AG04450 (cell line): ENCODE measurements around the gene NAA30. TPM values are rescaled to one million over a fixed set of nuclear protein-coding genes. Genes with fewer than 3 reads are reported as not detected.

ENCODE experiments used
- CTCF ChIA-PET: fragments of 300-600, 350-600 bp; formaldehyde crosslinking; extraction: SDS; loops from one replicate; lab custom pipeline; 2022; ENCODE audit warnings: antibody characterized with exemption, inconsistent platforms; lab: Charles Lee
- POLR2A ChIA-PET: fragments of 350-600 bp; formaldehyde crosslinking; extraction: SDS; loops from one replicate; lab custom pipeline; 2021; ENCODE audit warnings: antibody characterized with exemption, inconsistent platforms; lab: Yijun Ruan, JAX
- DNase-seq: peaks from one replicate; pipeline ENCODE4 v3.0.0-alpha.2; 2011; ENCODE audit warnings: low read depth, low spot score
- H3K27ac ChIP-seq: one replicate; pipeline ENCODE4 v1.5.1; 2012; ENCODE audit warnings: low read depth, low read length, control low read depth
- H3K27me3 ChIP-seq: one replicate; pipeline ENCODE4 v1.6.0; 2012; ENCODE audit warnings: low read length; ENCODE audit not compliant: control insufficient read depth, insufficient read depth
- H3K4me3 ChIP-seq: 2 replicates; pipeline ENCODE4 v1.5.1; 2011; ENCODE audit warnings: mild to moderate bottlenecking, low read depth, low read length, control low read depth
- H3K9me3 ChIP-seq: 2 replicates; pipeline ENCODE4 v1.5.1; 2012; ENCODE audit warnings: low read length; ENCODE audit not compliant: control insufficient read depth, insufficient read depth
- polyA plus RNA-seq: library from polyadenylated mRNA; depleted of rRNA; stranded (reverse); fragments of >200 nt; gene quantifications from 2 replicates; pipeline ENCODE4 v1.2.3, GENCODE V29; 2011
- TF ChIP-seq, protein P1 (sequence below): IDR thresholded peaks from 2 replicates; pipeline ENCODE4 v1.5.1; 2011; ENCODE audit warnings: low read depth, low read length, control low read depth, inconsistent platforms

Gene NAA30
- polyA plus RNA-seq, 1 experiment = 17.9 TPM

DNA sequence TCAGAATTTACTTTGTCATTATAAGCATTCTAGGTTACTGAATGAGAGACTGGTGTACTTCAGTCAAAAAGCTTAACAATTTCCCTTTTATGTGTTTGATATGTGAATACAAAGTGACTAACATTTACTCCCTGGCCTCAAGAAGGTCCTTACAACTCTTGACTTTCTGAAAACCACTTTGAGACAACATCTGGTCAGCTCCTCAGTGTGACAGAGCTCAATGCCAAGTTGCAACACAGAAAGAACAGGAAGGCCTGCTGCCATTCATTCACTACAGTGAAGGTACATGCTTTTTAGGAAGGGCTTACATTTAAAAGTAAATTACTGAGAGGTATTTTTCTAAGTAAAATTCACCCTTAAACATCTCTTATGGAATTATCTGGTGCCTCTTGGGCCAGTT is 2.3 kb upstream of the NAA30 start:
- no peak for DNase-seq
- ChIA-PET POLR2A (no interaction called here), CTCF (no interaction called here)
- TF ChIP-seq, protein P1, sequence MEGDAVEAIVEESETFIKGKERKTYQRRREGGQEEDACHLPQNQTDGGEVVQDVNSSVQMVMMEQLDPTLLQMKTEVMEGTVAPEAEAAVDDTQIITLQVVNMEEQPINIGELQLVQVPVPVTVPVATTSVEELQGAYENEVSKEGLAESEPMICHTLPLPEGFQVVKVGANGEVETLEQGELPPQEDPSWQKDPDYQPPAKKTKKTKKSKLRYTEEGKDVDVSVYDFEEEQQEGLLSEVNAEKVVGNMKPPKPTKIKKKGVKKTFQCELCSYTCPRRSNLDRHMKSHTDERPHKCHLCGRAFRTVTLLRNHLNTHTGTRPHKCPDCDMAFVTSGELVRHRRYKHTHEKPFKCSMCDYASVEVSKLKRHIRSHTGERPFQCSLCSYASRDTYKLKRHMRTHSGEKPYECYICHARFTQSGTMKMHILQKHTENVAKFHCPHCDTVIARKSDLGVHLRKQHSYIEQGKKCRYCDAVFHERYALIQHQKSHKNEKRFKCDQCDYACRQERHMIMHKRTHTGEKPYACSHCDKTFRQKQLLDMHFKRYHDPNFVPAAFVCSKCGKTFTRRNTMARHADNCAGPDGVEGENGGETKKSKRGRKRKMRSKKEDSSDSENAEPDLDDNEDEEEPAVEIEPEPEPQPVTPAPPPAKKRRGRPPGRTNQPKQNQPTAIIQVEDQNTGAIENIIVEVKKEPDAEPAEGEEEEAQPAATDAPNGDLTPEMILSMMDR = no peak
- Histone ChIP-seq H3K27ac (no peak overlapping the region), H3K27me3 (no peaks in the 10 kb centered on the region), H3K4me3 (no peak overlapping the region), H3K9me3 (no peaks in the 10 kb centered on the region; the same call in 1 of the 2 replicates)

DNA sequence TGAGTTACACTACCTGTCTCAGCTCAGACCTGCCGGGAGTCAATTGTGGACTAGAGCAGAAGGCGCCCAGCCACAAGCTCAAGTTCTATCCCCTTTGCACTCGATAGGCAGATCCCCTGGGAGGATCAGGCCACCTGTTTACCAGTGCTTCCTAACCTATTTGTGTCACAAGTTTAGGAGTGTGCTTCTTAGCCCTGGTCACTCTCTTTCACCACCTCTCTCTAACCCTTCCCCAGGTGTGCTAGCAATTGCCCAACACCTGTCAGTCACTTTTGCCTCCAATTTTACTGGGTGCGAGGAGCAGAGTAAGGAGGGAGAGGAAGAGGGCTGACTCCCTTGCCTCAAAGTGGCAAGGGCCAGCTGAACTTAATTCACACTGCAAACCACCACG is 745 bp upstream of the NAA30 start:
- no peak for DNase-seq
- TF ChIP-seq, protein P1 = no peak
- ChIA-PET CTCF (interaction anchor here (1.1 to 1.4 kb wide), 2 partner anchors 9 to 731 kb away, joined by 3 to 4 read pairs; no protein-coding TSS in a partner anchor), POLR2A (interaction anchor here (1.1 to 1.5 kb wide), 3 partner anchors 8 to 810 kb away, joined by 3 to 5 read pairs (median 3); partner anchors contain the start of gene TMEM260)
- peak overlapping the region; percentile 58 for H3K27ac ChIP-seq
- peak overlapping the region; percentile 75 for H3K4me3 ChIP-seq
- no peaks in the 10 kb centered on the region; the same call in 1 of the 2 replicates for H3K9me3 ChIP-seq
- no peaks in the 10 kb centered on the region for H3K27me3 ChIP-seq

- no peaks in the 10 kb centered on the region; the same call in 1 of the 2 replicates for H3K9me3 ChIP-seq
- peak overlapping the region; percentile 75 for H3K4me3 ChIP-seq
- TF ChIP-seq, protein P1 = no peak
- H3K27me3 ChIP-seq = no peaks in the 10 kb centered on the region
- CTCF ChIA-PET = interaction anchor here (0.6 to 1.4 kb wide), 2 partner anchors 10 to 25 kb away, joined by 3 to 7 read pairs; no protein-coding TSS in a partner anchor
- no peak for DNase-seq
- no peak overlapping the region for H3K27ac ChIP-seq
- POLR2A ChIA-PET = interaction anchor here (0.7 to 1.5 kb wide), 3 partner anchors 10 to 811 kb away, joined by 3 read pairs; partner anchors contain the start of gene TMEM260
Observed at GRCh38 chr14:57390806-57391516, 575 bp downstream of the NAA30 start.

DNA sequence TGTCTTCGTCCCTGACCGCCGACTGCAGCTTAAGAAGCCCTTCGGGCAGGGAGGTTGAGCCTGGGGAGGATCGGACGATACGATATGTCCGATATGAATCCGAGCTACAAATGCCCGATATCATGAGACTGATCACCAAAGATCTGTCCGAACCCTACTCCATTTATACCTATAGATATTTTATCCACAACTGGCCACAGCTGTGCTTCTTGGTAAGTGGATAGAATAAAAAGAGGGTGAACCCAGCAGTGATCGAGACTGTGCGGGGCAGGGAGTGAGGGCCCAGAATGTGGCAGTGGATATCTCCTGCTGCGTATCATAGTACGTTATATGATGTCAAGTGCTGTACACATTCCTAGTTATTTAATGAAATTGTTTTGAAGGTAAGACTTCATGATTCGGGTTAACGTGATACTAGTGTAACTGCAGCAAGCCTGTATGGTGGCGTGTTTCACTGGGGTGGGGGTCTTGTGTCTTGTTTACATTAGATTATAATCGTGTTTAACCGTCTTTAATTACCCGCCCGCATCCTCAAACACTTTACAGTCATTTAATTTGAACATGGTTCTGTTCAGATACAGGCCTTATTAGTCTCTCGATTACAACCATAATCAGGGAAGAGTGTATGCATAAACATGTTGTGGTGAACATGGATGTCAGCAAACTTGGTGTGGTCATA is 1.3 kb downstream of the NAA30 start:
- Histone ChIP-seq H3K4me3 (peak overlapping the region; percentile 75), H3K9me3 (no peaks in the 10 kb centered on the region; the same call in 1 of the 2 replicates), H3K27me3 (no peaks in the 10 kb centered on the region), H3K27ac (no peak overlapping the region)
- ChIA-PET CTCF (no interaction called here), POLR2A (no interaction called here)
- TF ChIP-seq, protein P1 = no peak
- no peak for DNase-seq

- DNase-seq = no peak
- Histone ChIP-seq H3K9me3 (no peaks in the 10 kb centered on the region; the same call in 1 of the 2 replicates), H3K27me3 (no peaks in the 10 kb centered on the region), H3K4me3 (peak overlapping the region; percentile 75), H3K27ac (no peak overlapping the region)
- TF ChIP-seq, protein P1 = no peak
- POLR2A ChIA-PET = no interaction called here
- CTCF ChIA-PET = no interaction called here
Observed at GRCh38 chr14:57392830-57393229, 2.4 kb downstream of the NAA30 start.
